Aorta (tissue), 5 donors: ENCODE measurements around the gene AFAP1. TPM values are rescaled to one million over a fixed set of nuclear protein-coding genes. Genes with fewer than 3 reads are reported as not detected.

Experiments used
- ATAC-seq: fragments of 200-7000 bp; cut with Tn5 transposase; one replicate; pipeline ENCODE4 v1.9.1; 2022; ENCODE audit warnings: moderate library complexity; ENCODE audit not compliant: low FRiP score
- DNase-seq, 2 donors: peaks; one replicate each; pipeline ENCODE4 v3.0.0-alpha.2; 2020
- H3K27ac ChIP-seq, 2 donors: one replicate each; pipeline ENCODE4 v1.5.1; 2013; ENCODE audit warnings: low read length in 2 of 2, mild to moderate bottlenecking in 2 of 2, moderate library complexity in 2 of 2, control low read depth in 1 of 2, inconsistent platforms in 1 of 2, low read depth in 1 of 2
- H3K27me3 ChIP-seq, 2 donors: one replicate each; pipeline ENCODE4 v1.6.1; 2013; ENCODE audit warnings: control low read depth in 1 of 2, low read length in 1 of 2, mild to moderate bottlenecking in 1 of 2, moderate library complexity in 1 of 2; ENCODE audit not compliant: insufficient read depth in 2 of 2, control insufficient read depth in 1 of 2
- H3K36me3 ChIP-seq, 2 donors: one replicate each; pipeline ENCODE4 v1.6.1; 2013; ENCODE audit warnings: control low read depth in 1 of 2, low read length in 1 of 2, mild to moderate bottlenecking in 1 of 2; ENCODE audit not compliant: insufficient read depth in 2 of 2, control insufficient read depth in 1 of 2
- H3K4me1 ChIP-seq, 2 donors: one replicate each; pipeline ENCODE4 v1.6.1; 2013; ENCODE audit warnings: low read length in 2 of 2, control low read depth in 1 of 2, mild to moderate bottlenecking in 1 of 2, moderate library complexity in 1 of 2; ENCODE audit not compliant: insufficient read depth in 2 of 2, control insufficient read depth in 1 of 2
- H3K4me3 ChIP-seq, 2 donors: one replicate each; pipeline ENCODE4 v1.5.1; 2013; ENCODE audit warnings: low read length in 2 of 2, control low read depth in 1 of 2, mild to moderate bottlenecking in 1 of 2
- H3K9me3 ChIP-seq: one replicate; pipeline ENCODE4 v1.6.1; 2013; ENCODE audit warnings: mild to moderate bottlenecking, low read length; ENCODE audit not compliant: control insufficient read depth
- WGBS, 2 donors: extraction: QIAGEN DNeasy Blood & Tissue Kit; methylation state at CpG; one replicate each; pipeline ENCODE4 v1.1.7; 2013; 5-methylcytosine and 5-hydroxymethylcytosine counted together
- intact Hi-C, 2 donors: fragments of 100-400 bp; cut with DNase I; formaldehyde crosslinking; loops; one replicate each; pipeline versions ENCODE4 v1.14.2 to v1.15.0; 2022
- polyA plus RNA-seq, 2 donors: library from polyadenylated mRNA; stranded (reverse); fragments of 200-250 nt; gene quantifications; one replicate each; pipeline ENCODE4 v1.2.3, GENCODE V29; 2013
- total RNA-seq, 2 donors: library from RNA; stranded (reverse); fragmentation: NEBNext Ultra II Directional; extraction: Animal tissue kit (Norgen Biotek cat#: 25700); gene quantifications; one replicate each; pipeline ENCODE4 v1.2.1, GENCODE V29; 2021
- donor health status: healthy with polysubstance abuse.
- donor health status: Bipolar disorder and iron deficiency.
- donor health status: DM: no; HTN: no; CAD: no.
- donor health status: DM: no; HTN: no; CAD: no.
- donor health status: DM: yes; HTN: yes; CAD: no.

AFAP1 gene
- total and polyA plus RNA-seq, 4 donors: 4.6 to 60.5 (median 26.9) TPM

DNA sequence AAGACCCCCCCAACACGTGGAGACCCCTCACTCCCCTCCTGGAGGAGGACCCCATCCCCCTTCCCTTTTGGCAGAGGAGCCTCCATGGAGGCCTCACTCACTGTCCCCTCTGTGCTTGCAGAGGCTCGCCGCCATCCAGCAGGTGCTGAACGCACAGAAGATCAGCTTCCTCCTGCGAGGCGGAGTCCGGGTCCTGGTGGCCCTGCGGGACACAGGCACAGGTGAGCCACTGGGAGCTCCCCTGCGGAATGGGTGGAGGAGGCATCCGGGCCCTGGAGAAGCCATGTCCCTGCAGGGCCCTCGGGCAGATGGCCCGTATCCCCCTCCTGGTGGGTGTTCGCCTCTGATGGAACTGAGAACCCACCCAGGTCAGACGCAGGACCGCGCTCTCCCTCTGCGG, 206.5 kb downstream of the AFAP1 start:
- DNase-seq (no peak), ATAC-seq (no peak)
- intact Hi-C loops: no loop called here
- no peaks in the 10 kb centered on the region for H3K27me3 ChIP-seq
- no peaks in the 10 kb centered on the region for H3K9me3 ChIP-seq
- H3K27ac ChIP-seq: no peak overlapping the region
- H3K4me1 ChIP-seq: no peaks in the 10 kb centered on the region
- H3K36me3 ChIP-seq: no peaks in the 10 kb centered on the region
- 87 to 90% methylated on average over 17 of the region's 17 CpGs for WGBS, 2 donors
- H3K4me3 ChIP-seq: no peak overlapping the region

DNA sequence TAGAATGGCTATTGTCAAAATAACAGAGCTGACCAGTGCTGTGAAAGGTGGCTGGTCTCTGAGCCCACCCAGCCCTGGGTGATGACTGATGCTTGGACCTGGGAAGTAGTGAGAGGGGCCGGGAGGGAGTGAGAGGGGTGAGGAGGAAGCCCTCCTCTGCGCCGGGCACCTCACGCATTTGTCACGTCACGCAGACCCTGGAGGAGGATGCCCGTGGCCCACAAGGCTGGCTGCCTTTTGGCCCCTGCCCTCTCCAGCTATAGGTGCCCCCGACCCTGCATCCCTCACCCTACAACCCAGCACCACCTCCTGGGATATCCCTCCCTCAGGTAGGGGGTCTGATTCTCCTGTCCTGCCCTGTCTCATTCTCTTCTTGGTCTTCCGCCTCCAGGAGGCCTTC, 207.4 kb downstream of the AFAP1 start:
- intact Hi-C loops: no loop called here
- Histone ChIP-seq H3K4me1 (no peaks in the 10 kb centered on the region), H3K9me3 (no peaks in the 10 kb centered on the region), H3K27me3 (no peaks in the 10 kb centered on the region), H3K36me3 (no peaks in the 10 kb centered on the region), H3K4me3 (no peak overlapping the region), H3K27ac (no peak overlapping the region)
- ATAC-seq (no peak), DNase-seq (no peak)
- 94 to 96% methylated on average over 9 of the region's 9 CpGs for WGBS, 2 donors

DNA sequence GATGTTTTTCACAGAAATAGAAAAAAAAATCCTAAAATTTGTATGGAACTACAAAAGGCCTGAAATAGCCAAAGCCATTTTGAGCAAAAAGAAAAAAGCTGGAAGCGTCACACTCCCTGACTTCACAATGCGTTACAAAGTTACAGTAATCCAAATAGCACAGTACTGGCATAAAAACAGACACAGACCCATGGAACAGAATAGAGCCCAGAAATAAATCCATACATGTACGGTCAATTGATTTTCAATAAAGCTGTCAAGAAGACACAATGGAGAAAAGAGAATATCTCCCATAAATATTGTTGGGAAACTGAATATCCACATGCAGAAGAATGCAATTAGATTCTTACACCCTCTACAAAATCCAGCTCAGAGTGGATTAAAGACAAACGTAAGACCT, 208.2 kb downstream of the AFAP1 start:
- Histone ChIP-seq H3K4me3 (no peak overlapping the region), H3K4me1 (no peaks in the 10 kb centered on the region), H3K27me3 (no peaks in the 10 kb centered on the region), H3K27ac (no peak overlapping the region), H3K9me3 (no peaks in the 10 kb centered on the region), H3K36me3 (no peaks in the 10 kb centered on the region)
- no peak for ATAC-seq
- WGBS, 2 donors: 75 to 82% methylated on average over 4 of the region's 4 CpGs
- intact Hi-C loops: no loop called here
- DNase-seq: no peak

DNA sequence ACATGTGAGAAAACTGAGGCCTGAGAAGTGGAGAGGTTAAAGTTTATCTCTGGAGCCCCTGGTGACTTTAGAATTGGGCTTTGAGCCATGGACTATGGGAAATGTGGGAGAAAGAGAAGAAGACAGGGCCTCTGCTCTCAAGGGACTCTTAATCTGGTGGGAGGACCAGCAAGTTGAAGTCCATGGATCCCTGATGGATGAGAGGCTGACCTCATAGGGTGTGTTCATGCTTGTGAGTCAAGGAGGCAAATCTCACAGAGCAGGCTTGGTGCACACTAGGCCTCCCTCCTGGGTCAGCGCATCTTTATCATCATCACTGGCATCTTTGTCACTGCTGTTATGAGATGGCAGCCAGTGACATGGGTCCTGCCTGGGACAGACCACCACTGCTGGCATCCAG, 211.9 kb downstream of the AFAP1 start:
- 97 to 100% methylated on average over 1 of the region's 1 CpG for WGBS, 2 donors
- no peaks in the 10 kb centered on the region for H3K9me3 ChIP-seq
- H3K4me1 ChIP-seq: no peaks in the 10 kb centered on the region
- H3K36me3 ChIP-seq: no peaks in the 10 kb centered on the region
- ATAC-seq: no peak
- no peak for DNase-seq
- intact Hi-C loops: no loop called here
- no peaks in the 10 kb centered on the region for H3K27me3 ChIP-seq
- H3K4me3 ChIP-seq: no peak overlapping the region
- no peak overlapping the region for H3K27ac ChIP-seq

DNA sequence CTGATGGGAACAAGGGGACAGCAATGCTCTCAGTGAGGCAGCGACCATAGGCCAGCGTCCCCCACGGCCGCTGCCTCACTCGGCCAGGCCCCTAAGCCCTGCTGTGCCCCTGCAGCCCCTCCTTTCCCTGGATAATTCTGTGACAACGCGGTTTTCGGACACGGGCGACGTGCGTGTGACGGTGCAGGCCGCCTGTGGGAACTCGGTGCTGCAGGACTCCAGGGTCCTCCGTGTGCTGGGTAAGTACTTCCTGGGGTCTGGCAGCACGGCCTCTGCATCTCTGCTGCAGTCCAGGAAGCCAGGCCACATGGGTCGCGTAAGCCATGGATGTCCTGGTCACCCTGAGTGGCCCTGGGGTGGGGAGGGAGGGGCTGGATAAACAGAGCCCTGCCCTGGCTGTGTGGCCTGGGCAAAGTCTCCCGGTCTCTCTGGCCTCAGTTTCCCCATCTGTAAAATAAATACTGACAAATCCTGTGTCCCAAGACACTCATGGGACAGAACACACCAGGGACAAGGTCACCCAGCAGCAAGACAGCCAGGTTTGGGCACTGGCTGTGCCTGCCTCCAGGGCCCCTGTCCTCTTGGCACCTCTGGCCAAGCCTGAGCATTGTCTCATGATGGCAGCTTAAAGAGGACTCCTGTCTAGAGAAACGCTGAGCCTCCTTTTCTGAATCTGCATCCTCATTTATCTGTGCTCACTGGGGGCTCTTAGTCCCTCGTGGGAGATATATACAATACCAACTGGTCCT, 212.8 kb downstream of the AFAP1 start:
- Histone ChIP-seq H3K27me3 (no peaks in the 10 kb centered on the region), H3K4me1 (no peaks in the 10 kb centered on the region), H3K4me3 (no peak overlapping the region), H3K36me3 (no peaks in the 10 kb centered on the region), H3K27ac (no peak overlapping the region), H3K9me3 (no peaks in the 10 kb centered on the region)
- no peak for DNase-seq
- 89 to 90% methylated on average over 22 of the region's 22 CpGs for WGBS, 2 donors
- intact Hi-C loops: no loop called here
- no peak for ATAC-seq

DNA sequence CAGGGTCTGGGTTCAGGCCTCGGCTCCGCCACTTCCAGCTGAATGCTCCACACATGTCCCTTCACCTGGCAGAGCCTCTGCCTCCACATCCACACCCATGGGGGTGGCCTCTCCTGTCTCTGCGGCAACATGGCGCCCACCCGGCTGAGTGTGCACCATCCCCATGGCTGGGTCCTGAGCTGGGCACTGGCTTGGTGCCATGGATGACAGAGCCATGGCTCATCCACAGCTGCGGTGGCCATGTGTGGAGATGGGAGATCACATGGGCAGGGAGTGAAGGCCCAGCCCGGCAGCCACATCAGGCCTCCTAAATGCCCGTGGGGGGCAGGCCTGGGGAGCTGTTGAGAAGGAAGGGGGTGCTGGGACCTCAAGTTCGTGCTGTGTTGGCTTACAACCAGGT, 213.7 kb downstream of the AFAP1 start:
- no peaks in the 10 kb centered on the region for H3K9me3 ChIP-seq
- ATAC-seq (no peak), DNase-seq (no peak)
- H3K36me3 ChIP-seq: no peaks in the 10 kb centered on the region
- WGBS, 2 donors: 94% methylated on average over 9 of the region's 9 CpGs
- H3K4me3 ChIP-seq: no peak overlapping the region
- no peaks in the 10 kb centered on the region for H3K4me1 ChIP-seq
- no peak overlapping the region for H3K27ac ChIP-seq
- intact Hi-C loops: no loop called here
- H3K27me3 ChIP-seq: no peaks in the 10 kb centered on the region

DNA sequence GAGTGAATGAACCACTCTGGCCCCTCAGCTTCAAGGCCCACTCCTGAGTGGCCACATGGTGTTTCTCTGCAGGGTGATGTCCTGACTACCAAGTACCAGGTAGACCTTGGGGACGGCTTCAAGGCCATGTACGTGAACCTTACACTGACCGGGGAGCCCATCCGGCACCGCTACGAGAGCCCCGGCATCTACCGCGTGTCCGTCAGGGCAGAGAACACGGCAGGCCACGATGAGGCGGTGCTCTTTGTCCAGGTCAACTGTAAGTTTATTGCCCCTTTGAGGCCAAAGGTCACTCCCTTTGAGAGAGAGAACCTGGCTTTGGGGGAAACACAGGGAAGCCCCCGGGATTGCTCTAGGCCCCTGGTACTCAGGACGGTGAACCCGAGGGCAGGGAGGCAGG, 216.0 kb downstream of the AFAP1 start:
- H3K27ac ChIP-seq: no peak overlapping the region
- no peak overlapping the region for H3K4me3 ChIP-seq
- no peaks in the 10 kb centered on the region for H3K4me1 ChIP-seq
- WGBS, 2 donors: 97 to 98% methylated on average over 16 of the region's 16 CpGs
- intact Hi-C loops: no loop called here
- no peaks in the 10 kb centered on the region for H3K36me3 ChIP-seq
- no peaks in the 10 kb centered on the region for H3K9me3 ChIP-seq
- H3K27me3 ChIP-seq: no peaks in the 10 kb centered on the region
- DNase-seq: no peak
- no peak for ATAC-seq

DNA sequence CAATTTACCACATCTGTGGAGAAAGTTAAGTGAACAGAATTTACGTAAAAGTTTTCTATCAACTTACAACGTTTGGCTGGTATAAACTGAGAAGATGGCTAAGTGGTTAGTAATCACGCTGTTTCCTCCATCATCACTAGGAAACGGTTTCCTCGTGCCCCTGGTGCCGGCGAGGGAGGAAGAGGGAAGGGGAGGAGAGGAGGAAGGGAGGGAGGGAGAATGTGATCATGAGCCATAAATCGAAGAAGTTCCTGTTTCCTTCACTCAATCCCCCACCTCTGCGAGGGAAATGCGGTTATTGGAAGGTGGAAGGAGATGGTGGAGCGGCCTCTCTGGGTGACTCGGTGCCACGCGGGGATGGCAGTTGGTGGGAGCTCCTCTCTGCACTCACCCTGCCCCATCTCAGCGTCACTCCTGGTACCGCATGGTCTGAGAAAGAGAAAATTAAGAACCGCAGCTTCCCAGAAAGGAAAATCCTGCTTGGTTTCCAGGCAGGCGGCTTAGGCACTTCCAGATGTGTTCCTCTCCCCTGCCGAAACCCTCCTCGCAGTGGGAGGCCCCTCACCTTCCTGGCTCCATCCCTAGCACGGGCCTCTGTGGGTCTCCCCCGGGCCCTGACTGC, 216.8 kb downstream of the AFAP1 start:
- no peak overlapping the region for H3K4me3 ChIP-seq
- H3K9me3 ChIP-seq: no peaks in the 10 kb centered on the region
- 77 to 82% methylated on average over 22 of the region's 22 CpGs for WGBS, 2 donors
- intact Hi-C loops: no loop called here
- ATAC-seq (no peak), DNase-seq (no peak)
- H3K27ac ChIP-seq: no peak overlapping the region
- H3K27me3 ChIP-seq: no peaks in the 10 kb centered on the region
- no peaks in the 10 kb centered on the region for H3K4me1 ChIP-seq
- no peaks in the 10 kb centered on the region for H3K36me3 ChIP-seq

DNA sequence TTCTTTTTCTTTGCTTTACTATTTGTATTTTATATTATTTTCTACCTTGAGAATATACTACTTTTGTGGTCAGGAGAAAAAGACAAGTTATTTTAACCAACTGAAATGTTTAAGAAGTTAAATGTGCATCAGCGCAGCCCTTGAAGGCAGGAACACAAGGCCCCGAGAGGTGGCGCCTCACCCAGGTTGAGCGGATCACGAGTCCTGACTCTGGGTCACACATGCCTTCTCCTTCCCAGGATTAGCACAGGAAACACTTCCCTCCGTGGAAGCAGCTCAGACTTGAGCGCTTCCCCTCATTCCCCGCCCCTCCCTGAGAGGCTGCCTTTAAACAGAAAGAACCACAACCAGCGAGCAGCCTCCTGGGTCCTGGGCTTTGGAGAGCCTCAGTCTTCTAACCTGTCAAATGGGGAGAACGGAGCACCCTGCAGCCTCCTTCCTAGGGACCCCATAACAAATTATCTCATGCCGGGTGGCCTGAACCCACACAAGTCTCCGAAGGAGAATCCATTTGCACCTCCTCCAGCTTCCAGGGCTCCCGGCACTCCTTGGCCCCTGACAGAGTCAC, 217.6 kb downstream of the AFAP1 start:
- Histone ChIP-seq H3K4me1 (no peaks in the 10 kb centered on the region), H3K9me3 (no peaks in the 10 kb centered on the region), H3K4me3 (no peak overlapping the region), H3K27ac (no peak overlapping the region), H3K27me3 (no peaks in the 10 kb centered on the region), H3K36me3 (no peaks in the 10 kb centered on the region)
- WGBS, 2 donors: 79% methylated on average over 13 of the region's 13 CpGs
- ATAC-seq (no peak), DNase-seq (no peak)
- intact Hi-C loops: no loop called here
